LNCAP (cell line): Measurements from ENCODE around the gene MTSS2.

Experiments used
- TF ChIP-seq, protein P1 (sequence below): fragments of 450-650 bp; IDR thresholded peaks from 2 replicates; pipeline ENCODE4 v1.5.1; 2017; ENCODE audit warnings: mild to moderate bottlenecking

Gene MTSS2

DNA sequence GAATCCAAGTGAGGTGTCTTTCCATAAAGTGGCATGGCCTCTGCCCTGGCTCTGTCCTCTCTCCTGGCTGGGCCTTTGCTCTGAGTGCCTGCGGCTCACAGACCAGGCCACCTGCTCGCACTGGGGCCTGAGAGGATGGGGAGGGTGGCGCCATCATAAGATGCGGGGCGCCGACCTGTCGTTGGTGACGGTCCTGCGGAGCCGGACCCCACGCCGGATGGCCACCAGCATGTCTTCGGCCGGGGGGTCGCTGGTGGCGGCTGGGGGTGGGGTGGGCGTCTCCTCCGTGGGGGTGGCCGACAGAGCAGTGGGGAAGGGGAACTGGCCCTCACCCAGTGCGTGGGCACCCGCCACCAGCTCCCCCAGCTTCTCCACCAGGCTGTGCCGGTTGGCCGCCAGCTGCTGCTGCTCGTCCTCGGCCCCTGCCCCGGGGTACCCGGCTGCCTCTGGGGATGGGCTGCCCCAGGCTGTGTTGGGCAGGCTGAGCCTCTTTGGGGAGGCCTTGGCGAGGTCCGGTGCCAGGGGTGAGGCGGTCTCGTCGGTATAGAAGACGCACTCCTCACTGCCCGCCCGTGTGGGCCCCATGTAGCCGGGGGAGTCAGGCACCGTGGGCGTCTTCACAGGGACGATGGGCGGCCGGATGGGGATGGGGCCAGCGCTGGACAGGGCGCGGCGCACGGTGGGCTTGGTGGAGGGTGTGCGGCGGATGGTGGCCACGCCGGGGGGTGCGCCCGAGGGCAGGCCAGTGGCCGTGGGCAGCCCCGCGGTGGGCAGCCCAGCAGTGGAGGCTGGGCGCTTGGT lies 22.1 kb downstream of the MTSS2 start:
- TF ChIP-seq, protein P1, sequence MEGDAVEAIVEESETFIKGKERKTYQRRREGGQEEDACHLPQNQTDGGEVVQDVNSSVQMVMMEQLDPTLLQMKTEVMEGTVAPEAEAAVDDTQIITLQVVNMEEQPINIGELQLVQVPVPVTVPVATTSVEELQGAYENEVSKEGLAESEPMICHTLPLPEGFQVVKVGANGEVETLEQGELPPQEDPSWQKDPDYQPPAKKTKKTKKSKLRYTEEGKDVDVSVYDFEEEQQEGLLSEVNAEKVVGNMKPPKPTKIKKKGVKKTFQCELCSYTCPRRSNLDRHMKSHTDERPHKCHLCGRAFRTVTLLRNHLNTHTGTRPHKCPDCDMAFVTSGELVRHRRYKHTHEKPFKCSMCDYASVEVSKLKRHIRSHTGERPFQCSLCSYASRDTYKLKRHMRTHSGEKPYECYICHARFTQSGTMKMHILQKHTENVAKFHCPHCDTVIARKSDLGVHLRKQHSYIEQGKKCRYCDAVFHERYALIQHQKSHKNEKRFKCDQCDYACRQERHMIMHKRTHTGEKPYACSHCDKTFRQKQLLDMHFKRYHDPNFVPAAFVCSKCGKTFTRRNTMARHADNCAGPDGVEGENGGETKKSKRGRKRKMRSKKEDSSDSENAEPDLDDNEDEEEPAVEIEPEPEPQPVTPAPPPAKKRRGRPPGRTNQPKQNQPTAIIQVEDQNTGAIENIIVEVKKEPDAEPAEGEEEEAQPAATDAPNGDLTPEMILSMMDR, result no peak

DNA sequence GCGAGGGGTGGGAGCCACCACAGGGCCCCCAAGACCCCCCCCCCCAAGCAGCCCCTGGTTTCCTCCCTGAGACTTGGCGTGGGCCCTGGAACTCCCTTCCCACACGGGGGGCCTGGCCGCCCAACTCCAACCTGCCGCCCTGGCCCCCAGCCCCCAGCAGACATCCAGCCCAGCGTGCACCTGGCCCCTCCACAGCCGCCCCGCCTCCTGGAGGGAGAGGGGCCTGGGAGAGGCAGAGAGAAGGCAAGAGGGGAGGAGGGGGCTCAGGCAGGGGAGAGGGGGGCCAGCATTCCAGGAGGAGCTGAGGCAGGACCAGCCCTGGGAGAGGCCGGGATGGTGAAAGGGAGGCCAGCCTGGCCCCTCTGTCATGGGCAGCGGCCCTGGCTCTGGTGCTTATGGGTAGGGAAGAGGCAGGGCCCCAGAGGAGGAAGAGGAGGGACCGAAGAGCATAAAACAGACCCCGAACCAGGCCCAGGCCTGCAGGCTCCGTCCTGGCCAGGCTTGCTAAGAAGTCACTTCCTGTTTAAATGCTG lies 22.8 kb downstream of the MTSS2 start:
- TF ChIP-seq, protein P1, result no peak

DNA sequence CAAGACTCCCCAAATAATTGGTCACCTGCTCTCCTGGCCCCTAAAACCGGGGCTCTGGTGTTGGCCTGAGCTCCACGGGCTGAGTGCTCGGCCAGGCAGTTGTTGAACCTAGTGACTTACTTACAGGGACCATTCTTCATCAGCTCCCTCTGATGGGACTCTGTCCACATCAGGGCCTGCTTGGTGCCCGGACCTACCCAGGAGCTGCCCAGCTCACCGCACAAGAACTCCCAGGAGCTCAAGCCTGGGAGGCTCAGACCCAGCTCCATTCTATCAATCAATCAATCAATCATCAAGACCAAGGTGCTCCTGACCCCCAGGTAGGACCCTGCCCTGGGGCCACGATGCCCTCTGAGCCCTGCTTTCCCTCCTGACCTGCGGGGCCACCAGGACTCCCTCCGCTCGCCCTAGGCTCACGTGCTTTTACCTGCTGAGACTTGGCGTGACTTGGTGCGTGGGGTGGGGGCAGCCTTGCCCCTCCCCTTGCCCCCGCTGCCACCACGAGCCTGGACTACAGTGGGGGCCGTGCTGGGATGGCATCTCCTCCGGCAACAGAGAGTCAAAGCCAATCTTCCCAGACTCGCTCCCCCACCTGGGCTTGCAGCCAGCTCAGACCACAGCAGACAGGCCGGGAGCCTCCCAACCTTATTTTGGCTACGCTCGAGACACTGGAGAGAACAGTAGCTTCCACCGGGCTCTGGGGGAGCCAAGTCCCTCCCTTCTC lies 23.8 kb downstream of the MTSS2 start:
- TF ChIP-seq, protein P1, result no peak

DNA sequence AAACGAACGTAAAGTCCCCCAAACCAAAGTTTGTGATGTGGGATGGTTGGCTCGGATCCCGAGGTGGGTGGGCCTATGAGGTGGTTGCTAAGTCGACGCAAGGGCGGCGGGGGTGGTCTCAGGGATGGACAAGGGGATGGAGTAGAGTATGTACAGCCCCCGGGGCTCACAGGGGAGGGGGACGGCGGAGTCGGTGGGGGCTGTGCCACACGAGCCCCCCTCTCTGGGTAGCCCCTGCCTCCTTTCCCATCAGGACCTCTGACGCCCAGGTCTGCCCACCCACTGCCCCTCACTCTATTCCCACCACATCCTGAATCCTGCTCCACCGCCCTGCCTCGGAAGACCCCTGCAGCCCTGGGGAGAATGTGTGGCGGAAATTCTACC lies 24.3 kb downstream of the MTSS2 start:
- TF ChIP-seq, protein P1, result no peak

DNA sequence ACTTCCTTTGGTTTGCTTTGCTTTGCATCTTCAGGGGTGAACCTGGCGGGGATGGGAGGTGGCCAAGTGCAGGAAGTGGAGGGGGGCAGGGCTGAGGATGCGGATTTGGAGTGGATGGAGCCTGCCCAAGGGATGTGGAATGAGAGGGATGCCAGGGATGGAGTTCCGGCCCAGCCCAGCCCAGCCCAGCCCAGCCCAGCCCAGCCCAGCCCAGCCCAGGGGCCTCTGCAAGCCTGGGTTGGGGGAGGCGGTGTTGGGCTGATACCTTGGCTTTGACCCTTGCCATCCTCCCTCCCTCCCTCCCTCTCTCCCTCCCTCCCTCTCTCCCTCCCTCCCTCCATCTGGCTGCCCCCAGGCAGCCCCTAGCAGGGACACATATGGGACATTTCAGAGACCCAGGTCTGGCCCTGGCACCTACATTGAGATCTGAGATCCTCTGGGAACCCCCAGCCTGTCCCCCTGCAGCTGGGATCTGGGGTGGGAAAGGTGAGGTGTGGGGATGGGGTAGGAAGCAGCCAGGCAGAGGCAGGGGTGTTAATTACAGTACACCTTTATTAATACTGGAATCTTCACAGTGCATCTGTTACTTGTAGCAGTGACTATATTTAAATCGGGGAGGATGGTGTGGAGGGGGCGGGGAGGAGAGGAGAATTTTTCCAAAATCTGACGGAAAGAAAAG lies 25.0 kb downstream of the MTSS2 start:
- TF ChIP-seq, protein P1, result no peak

DNA sequence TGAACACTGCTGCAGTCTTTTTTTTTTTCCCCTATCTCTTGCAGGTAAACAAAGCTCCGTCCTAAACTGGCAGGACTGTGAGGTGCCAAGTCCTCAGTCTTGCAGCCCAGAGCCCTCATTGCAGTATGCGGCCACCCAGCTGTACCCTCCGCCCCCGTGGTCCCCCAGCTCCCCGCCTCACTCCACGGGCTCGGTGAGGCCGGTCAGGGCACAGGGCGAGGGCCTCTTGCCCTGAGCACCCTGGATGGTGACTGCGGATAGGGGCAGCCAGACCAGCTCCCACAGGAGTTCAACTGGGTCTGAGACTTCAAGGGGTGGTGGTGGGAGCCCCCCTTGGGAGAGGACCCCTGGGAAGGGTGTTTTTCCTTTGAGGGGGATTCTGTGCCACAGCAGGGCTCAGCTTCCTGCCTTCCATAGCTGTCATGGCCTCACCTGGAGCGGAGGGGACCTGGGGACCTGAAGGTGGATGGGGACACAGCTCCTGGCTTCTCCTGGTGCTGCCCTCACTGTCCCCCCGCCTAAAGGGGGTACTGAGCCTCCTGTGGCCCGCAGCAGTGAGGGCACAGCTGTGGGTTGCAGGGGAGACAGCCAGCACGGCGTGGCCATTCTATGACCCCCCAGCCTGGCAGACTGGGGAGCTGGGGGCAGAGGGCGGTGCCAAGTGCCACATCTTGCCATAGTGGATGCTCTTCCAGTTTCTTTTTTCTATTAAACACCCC lies 25.7 kb downstream of the MTSS2 start:
- TF ChIP-seq, protein P1, result no peak

DNA sequence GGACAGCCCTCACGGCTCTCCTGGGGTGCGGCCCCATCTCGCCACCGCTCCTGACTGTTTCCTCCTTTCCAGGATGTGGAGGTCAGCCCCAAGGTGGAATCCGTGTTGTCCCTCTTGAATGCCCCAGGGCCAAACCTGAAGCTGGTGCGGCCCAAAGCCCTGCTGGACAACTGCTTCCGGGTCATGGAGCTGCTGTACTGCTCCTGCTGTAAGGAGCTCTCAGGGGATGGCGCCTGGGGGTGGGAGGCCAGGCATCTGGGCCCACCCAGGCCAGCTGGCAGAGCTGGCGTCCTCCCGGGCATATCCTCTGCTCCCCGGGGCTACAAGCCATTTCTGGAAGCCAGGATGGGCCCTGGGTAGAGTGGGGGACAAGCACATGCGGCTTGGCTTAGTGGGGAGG lies 26.3 kb downstream of the MTSS2 start:
- TF ChIP-seq, protein P1, result no peak
